ENCODE data around the gene RTL5.

The RTL5 gene

GRCh38 chrX:72169008-72169728 lies 37.5 kb upstream of the RTL5 start:
- Histone ChIP-seq H3K36me3 (ENCODE audit: control insufficient read depth in 1 of 2, insufficient read depth in 2 of 2, low read length in 2 of 2) (no peaks in the 10 kb centered on the region), H4K91ac (ENCODE audit: low read depth, low read length) (no peak overlapping the region), H3K14ac (ENCODE audit: low read length) (no peak overlapping the region), H3K4me1 (ENCODE audit: control insufficient read depth in 1 of 2, insufficient read depth in 2 of 2, low read length in 2 of 2) (no peaks in the 10 kb centered on the region), H3K27ac (ENCODE audit: low read depth, low read length) (no peak overlapping the region), H3K9ac (ENCODE audit: low read length) (no peak overlapping the region), H3K23ac (ENCODE audit: low read length) (no peak overlapping the region), H2AFZ (ENCODE audit: insufficient read depth, low read length, poor library complexity) (no peak overlapping the region), H2BK12ac (ENCODE audit: low read length) (no peak overlapping the region), H2AK5ac (ENCODE audit: low read length) (no peak overlapping the region), H3K4me3 (ENCODE audit: low read depth, low read length) (no peak overlapping the region), H3K79me2 (ENCODE audit: control insufficient read depth, insufficient read depth, low read length, poor library complexity) (no peaks in the 10 kb centered on the region), H2BK120ac (ENCODE audit: insufficient read depth, low read length, poor library complexity) (no peak overlapping the region), H3K4ac (ENCODE audit: low read depth, low read length) (no peak overlapping the region), H3K18ac (ENCODE audit: low read length) (no peak overlapping the region), H3K27me3 (ENCODE audit: insufficient read depth, low read length) (no peaks in the 10 kb centered on the region), H3K4me2 (ENCODE audit: low read length) (no peak overlapping the region), H4K12ac (ENCODE audit: low read depth, low read length) (no peak overlapping the region), H3K9me3 (ENCODE audit: insufficient read depth, low read depth, low read length) (no peaks in the 10 kb centered on the region), H4K8ac (ENCODE audit: low read depth, low read length) (no peak overlapping the region), H2BK5ac (ENCODE audit: low read depth, low read length, poor library complexity) (no peak overlapping the region), H3K79me1 (ENCODE audit: low read length) (no peaks in the 10 kb centered on the region)
- no CpG with 5 or more reads among the region's 6 CpGs for WGBS (ENCODE audit: extremely low coverage, insufficient coverage, insufficient read length)
- no peak for DNase-seq

DNA sequence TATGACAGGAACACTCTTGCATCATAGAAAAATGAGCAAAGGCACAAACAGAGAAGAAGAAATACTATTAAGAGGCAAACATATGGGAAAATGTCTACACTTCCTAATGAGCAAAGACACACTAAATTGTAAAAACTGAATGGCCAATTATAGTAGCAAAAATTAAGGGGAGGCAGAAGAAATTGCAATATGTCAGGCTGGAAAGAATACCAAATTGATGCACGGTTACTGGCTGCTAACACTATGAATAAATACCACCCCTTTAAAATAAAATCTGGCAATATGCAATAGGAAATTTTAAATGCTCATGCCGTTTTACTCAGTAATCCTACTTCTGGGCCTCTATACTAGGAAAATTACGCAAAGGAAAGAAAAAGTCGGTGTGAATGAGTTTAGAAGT lies 33.8 kb upstream of the RTL5 start:
- Histone ChIP-seq H3K9me3 (ENCODE audit: insufficient read depth, low read depth, low read length) (no peaks in the 10 kb centered on the region), H3K4ac (ENCODE audit: low read depth, low read length) (no peak overlapping the region), H3K18ac (ENCODE audit: low read length) (no peak overlapping the region), H2AK5ac (ENCODE audit: low read length) (no peak overlapping the region), H3K4me1 (ENCODE audit: control insufficient read depth in 1 of 2, insufficient read depth in 2 of 2, low read length in 2 of 2) (no peaks in the 10 kb centered on the region), H4K8ac (ENCODE audit: low read depth, low read length) (no peak overlapping the region), H2AFZ (ENCODE audit: insufficient read depth, low read length, poor library complexity) (no peak overlapping the region), H2BK5ac (ENCODE audit: low read depth, low read length, poor library complexity) (no peak overlapping the region), H3K4me3 (ENCODE audit: low read depth, low read length) (no peak overlapping the region), H3K9ac (ENCODE audit: low read length) (no peak overlapping the region), H2BK12ac (ENCODE audit: low read length) (no peak overlapping the region), H3K4me2 (ENCODE audit: low read length) (no peak overlapping the region), H4K91ac (ENCODE audit: low read depth, low read length) (no peak overlapping the region), H3K14ac (ENCODE audit: low read length) (no peak overlapping the region), H3K36me3 (ENCODE audit: control insufficient read depth in 1 of 2, insufficient read depth in 2 of 2, low read length in 2 of 2) (no peaks in the 10 kb centered on the region), H3K23ac (ENCODE audit: low read length) (no peak overlapping the region), H4K12ac (ENCODE audit: low read depth, low read length) (no peak overlapping the region), H3K79me2 (ENCODE audit: control insufficient read depth, insufficient read depth, low read length, poor library complexity) (no peaks in the 10 kb centered on the region), H3K79me1 (ENCODE audit: low read length) (no peaks in the 10 kb centered on the region), H2BK120ac (ENCODE audit: insufficient read depth, low read length, poor library complexity) (no peak overlapping the region), H3K27ac (ENCODE audit: low read depth, low read length) (no peak overlapping the region), H3K27me3 (ENCODE audit: insufficient read depth, low read length) (no peaks in the 10 kb centered on the region)
- no peak for DNase-seq
- WGBS (ENCODE audit: extremely low coverage, insufficient coverage, insufficient read length): no CpG with 5 or more reads among the region's 4 CpGs

- Histone ChIP-seq H3K4ac (ENCODE audit: low read depth, low read length) (no peak overlapping the region), H3K4me1 (ENCODE audit: control insufficient read depth in 1 of 2, insufficient read depth in 2 of 2, low read length in 2 of 2) (no peaks in the 10 kb centered on the region), H3K27ac (ENCODE audit: low read depth, low read length) (no peak overlapping the region), H4K91ac (ENCODE audit: low read depth, low read length) (no peak overlapping the region), H2BK12ac (ENCODE audit: low read length) (no peak overlapping the region), H3K4me2 (ENCODE audit: low read length) (no peak overlapping the region), H3K23ac (ENCODE audit: low read length) (no peak overlapping the region), H3K36me3 (ENCODE audit: control insufficient read depth in 1 of 2, insufficient read depth in 2 of 2, low read length in 2 of 2) (no peaks in the 10 kb centered on the region), H2AFZ (ENCODE audit: insufficient read depth, low read length, poor library complexity) (no peak overlapping the region), H3K9ac (ENCODE audit: low read length) (no peak overlapping the region), H4K12ac (ENCODE audit: low read depth, low read length) (no peak overlapping the region), H3K14ac (ENCODE audit: low read length) (no peak overlapping the region), H4K8ac (ENCODE audit: low read depth, low read length) (no peak overlapping the region), H3K79me1 (ENCODE audit: low read length) (no peaks in the 10 kb centered on the region), H3K4me3 (ENCODE audit: low read depth, low read length) (no peak overlapping the region), H3K9me3 (ENCODE audit: insufficient read depth, low read depth, low read length) (peaks cover 5% of the 10 kb centered on the region), H3K79me2 (ENCODE audit: control insufficient read depth, insufficient read depth, low read length, poor library complexity) (no peaks in the 10 kb centered on the region), H2BK5ac (ENCODE audit: low read depth, low read length, poor library complexity) (no peak overlapping the region), H2BK120ac (ENCODE audit: insufficient read depth, low read length, poor library complexity) (no peak overlapping the region), H2AK5ac (ENCODE audit: low read length) (no peak overlapping the region), H3K27me3 (ENCODE audit: insufficient read depth, low read length) (no peaks in the 10 kb centered on the region), H3K18ac (ENCODE audit: low read length) (no peak overlapping the region)
- WGBS (ENCODE audit: extremely low coverage, insufficient coverage, insufficient read length): no CpG with 5 or more reads among the region's 10 CpGs
- peak; percentile 73 to 76 for DNase-seq
Observed at GRCh38 chrX:72159769-72160168, 28.1 kb upstream of the RTL5 start.

DNA sequence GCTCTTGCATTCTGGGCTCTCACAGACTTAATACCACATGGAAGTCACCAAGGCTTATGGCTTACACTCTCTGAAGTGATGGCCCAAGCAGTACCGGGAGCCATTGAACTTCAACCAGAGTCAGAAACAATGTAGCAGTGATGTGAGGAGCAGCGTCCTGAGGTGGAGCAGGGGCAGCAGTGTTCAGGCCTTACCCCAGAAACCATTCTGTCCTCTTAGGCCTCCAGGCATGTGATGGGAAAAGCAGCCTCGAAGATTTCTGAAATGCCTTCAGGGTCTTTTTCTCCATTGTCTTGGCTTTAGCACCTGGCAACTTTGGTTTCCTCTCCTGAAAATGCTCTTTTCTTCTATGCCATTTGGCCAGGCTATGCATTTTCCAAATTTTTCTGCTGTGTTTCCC lies 27.1 kb upstream of the RTL5 start:
- no peak overlapping the region for H3K23ac ChIP-seq (ENCODE audit: low read length)
- no peak overlapping the region for H2BK120ac ChIP-seq (ENCODE audit: insufficient read depth, low read length, poor library complexity)
- no peaks in the 10 kb centered on the region for H3K79me1 ChIP-seq (ENCODE audit: low read length)
- H3K14ac ChIP-seq (ENCODE audit: low read length): no peak overlapping the region
- no peaks in the 10 kb centered on the region for H3K36me3 ChIP-seq (ENCODE audit: control insufficient read depth in 1 of 2, insufficient read depth in 2 of 2, low read length in 2 of 2)
- no peak overlapping the region for H3K9ac ChIP-seq (ENCODE audit: low read length)
- H3K27ac ChIP-seq (ENCODE audit: low read depth, low read length): no peak overlapping the region
- no CpG with 5 or more reads among the region's 3 CpGs for WGBS (ENCODE audit: extremely low coverage, insufficient coverage, insufficient read length)
- DNase-seq: no peak
- H2BK12ac ChIP-seq (ENCODE audit: low read length): no peak overlapping the region
- H4K8ac ChIP-seq (ENCODE audit: low read depth, low read length): no peak overlapping the region
- no peak overlapping the region for H3K18ac ChIP-seq (ENCODE audit: low read length)
- no peak overlapping the region for H4K12ac ChIP-seq (ENCODE audit: low read depth, low read length)
- no peak overlapping the region for H4K91ac ChIP-seq (ENCODE audit: low read depth, low read length)
- H3K79me2 ChIP-seq (ENCODE audit: control insufficient read depth, insufficient read depth, low read length, poor library complexity): no peaks in the 10 kb centered on the region
- H2AK5ac ChIP-seq (ENCODE audit: low read length): no peak overlapping the region
- no peak overlapping the region for H2AFZ ChIP-seq (ENCODE audit: insufficient read depth, low read length, poor library complexity)
- no peaks in the 10 kb centered on the region for H3K4me1 ChIP-seq (ENCODE audit: control insufficient read depth in 1 of 2, insufficient read depth in 2 of 2, low read length in 2 of 2)
- no peak overlapping the region for H3K4ac ChIP-seq (ENCODE audit: low read depth, low read length)
- peaks cover 5% of the 10 kb centered on the region for H3K9me3 ChIP-seq (ENCODE audit: insufficient read depth, low read depth, low read length)
- no peaks in the 10 kb centered on the region for H3K27me3 ChIP-seq (ENCODE audit: insufficient read depth, low read length)
- H3K4me2 ChIP-seq (ENCODE audit: low read length): no peak overlapping the region
- no peak overlapping the region for H2BK5ac ChIP-seq (ENCODE audit: low read depth, low read length, poor library complexity)
- H3K4me3 ChIP-seq (ENCODE audit: low read depth, low read length): no peak overlapping the region

Data from trophoblast cell (in vitro differentiated cells and primary cell).